CD4-positive, CD25-positive, alpha-beta regulatory T cell (primary cell): ENCODE measurements around the gene C1orf174. TPM values are rescaled to one million over a fixed set of nuclear protein-coding genes. Genes with fewer than 3 reads are reported as not detected.

Experiments used
- ATAC-seq, 2 donors: fragments of 150-1000 bp; cut with Tn5 transposase; one replicate each; pipeline ENCODE4 v1.10.0; 2021; ENCODE audit warnings: low read depth in 2 of 2, moderate number of reproducible peaks in 2 of 2, moderate library complexity in 1 of 2
- DNase-seq, 3 donors: peaks; one replicate each; pipeline versions ENCODE4 v3.0.0 to v3.0.0-alpha.2; 2012 to 2022; ENCODE audit warnings: mixed read lengths in 1 of 3
- H3K27ac ChIP-seq: one replicate; pipeline ENCODE4 v1.7.0; 2013; ENCODE audit warnings: mild to moderate bottlenecking, low read length; ENCODE audit not compliant: insufficient read depth, poor library complexity, severe bottlenecking
- H3K27me3 ChIP-seq: one replicate; pipeline ENCODE4 v1.7.0; 2013; ENCODE audit warnings: low read length; ENCODE audit not compliant: control insufficient read depth, insufficient read depth
- H3K36me3 ChIP-seq: one replicate; pipeline ENCODE4 v1.7.0; 2013; ENCODE audit warnings: mild to moderate bottlenecking, low read length, moderate library complexity; ENCODE audit not compliant: control insufficient read depth, insufficient read depth
- H3K4me1 ChIP-seq: 2 replicates; pipeline ENCODE4 v1.7.0; 2013; ENCODE audit warnings: mild to moderate bottlenecking, low read length; ENCODE audit not compliant: insufficient read depth, control insufficient read depth, poor library complexity, severe bottlenecking
- H3K4me3 ChIP-seq: one replicate; pipeline ENCODE4 v1.7.0; 2013; ENCODE audit warnings: low read depth, mild to moderate bottlenecking, low read length, moderate library complexity
- H3K9me3 ChIP-seq, 2 experiments: 1 replicate in 1 of 2; 2 replicates in 1 of 2; pipeline ENCODE4 v1.7.0; 2013; ENCODE audit warnings: low read length in 2 of 2, mild to moderate bottlenecking in 1 of 2, moderate library complexity in 1 of 2; ENCODE audit not compliant: control insufficient read depth in 2 of 2
- H3K27ac Mint-ChIP-seq, 3 donors: one replicate each; pipeline ENCODE4 v1.8.0; 2020 to 2022; ENCODE audit warnings: mild to moderate bottlenecking in 3 of 3, mixed read lengths in 3 of 3, moderate library complexity in 2 of 3
- H3K27me3 Mint-ChIP-seq: one replicate; pipeline ENCODE4 v1.8.0; 2022; ENCODE audit warnings: mild to moderate bottlenecking, mixed read lengths
- H3K36me3 Mint-ChIP-seq: one replicate; pipeline ENCODE4 v1.8.0; 2020; ENCODE audit warnings: mixed read lengths
- H3K4me1 Mint-ChIP-seq, 4 donors: one replicate each; pipeline ENCODE4 v1.8.0; 2020 to 2022; ENCODE audit warnings: mixed read lengths in 4 of 4, mild to moderate bottlenecking in 1 of 4
- H3K4me3 Mint-ChIP-seq, 4 donors: one replicate each; pipeline ENCODE4 v1.8.0; 2020 to 2022; ENCODE audit warnings: mild to moderate bottlenecking in 4 of 4, mixed read lengths in 4 of 4, moderate library complexity in 3 of 4
- H3K9me3 Mint-ChIP-seq, 7 donors: one replicate each; pipeline ENCODE4 v1.8.0; 2020 to 2022; ENCODE audit warnings: mixed read lengths in 7 of 7, mild to moderate bottlenecking in 3 of 7, moderate library complexity in 2 of 7
- polyA plus RNA-seq, 4 donors: library from polyadenylated mRNA; unstranded; fragments of 300-500 nt; fragmentation: Illumina TruSeq; gene quantifications; one replicate each; pipeline ENCODE4 v1.2.3, GENCODE V29; 2021
- total RNA-seq: library from RNA; stranded (reverse); gene quantifications from one replicate; pipeline ENCODE4 v1.2.3, GENCODE V29; 2022

C1orf174 gene
- total and polyA plus RNA-seq, 5 donors from 2014 or later, result 15.4 to 33.3 (median 26.3) TPM

- Mint-ChIP-seq H3K27ac (no peak overlapping the region), H3K36me3 (no peaks in the 10 kb centered on the region), H3K9me3 (peaks cover 0 to 3% (median 0%) of the 10 kb centered on the region in 7 donors), H3K4me1 (peaks cover 0 to 16% (median 5%) of the 10 kb centered on the region in 4 donors), H3K4me3 (no peak overlapping the region), H3K27me3 (peaks cover 5% of the 10 kb centered on the region)
- Histone ChIP-seq H3K27ac (no peak overlapping the region), H3K4me1 (no peaks in the 10 kb centered on the region), H3K9me3 (no peaks in the 10 kb centered on the region), H3K4me3 (no peak overlapping the region), H3K36me3 (no peaks in the 10 kb centered on the region), H3K27me3 (no peaks in the 10 kb centered on the region)
- ATAC-seq, result no peak
- DNase-seq, result no peak
These were observed 30.4 kb upstream of the C1orf174 start for GRCh38 chr1:3930301-3931006.

- H3K9me3 ChIP-seq, result no peaks in the 10 kb centered on the region
- Mint-ChIP-seq H3K4me3 (no peak overlapping the region), H3K27ac (no peak overlapping the region), H3K9me3 (peaks cover 0 to 3% (median 0%) of the 10 kb centered on the region in 7 donors), H3K27me3 (peaks cover 5% of the 10 kb centered on the region), H3K36me3 (no peaks in the 10 kb centered on the region), H3K4me1 (peaks cover 0 to 16% (median 5%) of the 10 kb centered on the region in 4 donors)
- H3K27ac ChIP-seq, result no peak overlapping the region
- H3K4me1 ChIP-seq, result no peaks in the 10 kb centered on the region
- H3K27me3 ChIP-seq, result no peaks in the 10 kb centered on the region
- H3K36me3 ChIP-seq, result no peaks in the 10 kb centered on the region
- DNase-seq, result no peak
- no peak overlapping the region for H3K4me3 ChIP-seq
- ATAC-seq, result no peak
These were observed 29.1 kb upstream of the C1orf174 start for GRCh38 chr1:3929126-3929525.

GRCh38 chr1:3928586-3928985 is 28.5 kb upstream of the C1orf174 start:
- Histone ChIP-seq H3K4me3 (no peak overlapping the region), H3K9me3 (no peaks in the 10 kb centered on the region), H3K36me3 (no peaks in the 10 kb centered on the region), H3K4me1 (no peaks in the 10 kb centered on the region), H3K27ac (no peak overlapping the region), H3K27me3 (no peaks in the 10 kb centered on the region)
- Mint-ChIP-seq H3K4me3 (no peak overlapping the region), H3K27me3 (peaks cover 5% of the 10 kb centered on the region), H3K27ac (no peak overlapping the region), H3K36me3 (no peaks in the 10 kb centered on the region), H3K4me1 (peaks cover 0 to 16% (median 5%) of the 10 kb centered on the region in 4 donors), H3K9me3 (peaks cover 0 to 3% (median 0%) of the 10 kb centered on the region in 7 donors)
- DNase-seq, result no peak
- ATAC-seq, result no peak

- Mint-ChIP-seq H3K27ac (no peak overlapping the region), H3K36me3 (no peaks in the 10 kb centered on the region), H3K4me3 (no peak overlapping the region)
These were observed 26.9 kb upstream of the C1orf174 start for GRCh38 chr1:3926956-3927355.

GRCh38 chr1:3925762-3926161 is 25.7 kb upstream of the C1orf174 start:
- Histone ChIP-seq H3K36me3 (no peaks in the 10 kb centered on the region), H3K27ac (no peak overlapping the region), H3K27me3 (no peaks in the 10 kb centered on the region), H3K4me1 (no peaks in the 10 kb centered on the region), H3K4me3 (no peak overlapping the region), H3K9me3 (no peaks in the 10 kb centered on the region)
- no peak overlapping the region for H3K27ac Mint-ChIP-seq
- no peaks in the 10 kb centered on the region for H3K36me3 Mint-ChIP-seq
- no peak for DNase-seq
- ATAC-seq, result no peak
- H3K4me1 Mint-ChIP-seq, result peaks cover 5 to 16% (median 10%) of the 10 kb centered on the region in 4 donors
- no peak overlapping the region for H3K4me3 Mint-ChIP-seq
- H3K27me3 Mint-ChIP-seq, result peaks cover 5% of the 10 kb centered on the region
- H3K9me3 Mint-ChIP-seq, result peaks cover 0 to 3% (median 0%) of the 10 kb centered on the region in 7 donors

More at GRCh38 chr1:3926956-3927355, 26.9 kb upstream of the C1orf174 start:
- ATAC-seq (no peak), DNase-seq (no peak)
- peaks cover 3 to 16% (median 8%) of the 10 kb centered on the region in 4 donors for H3K4me1 Mint-ChIP-seq
- no peaks in the 10 kb centered on the region for H3K36me3 ChIP-seq
- peaks cover 0 to 3% (median 0%) of the 10 kb centered on the region in 7 donors for H3K9me3 Mint-ChIP-seq
- no peak overlapping the region for H3K27ac ChIP-seq
- peaks cover 5% of the 10 kb centered on the region for H3K27me3 Mint-ChIP-seq
- no peaks in the 10 kb centered on the region for H3K27me3 ChIP-seq
- no peaks in the 10 kb centered on the region for H3K4me1 ChIP-seq
- no peaks in the 10 kb centered on the region for H3K9me3 ChIP-seq
- no peak overlapping the region for H3K4me3 ChIP-seq

- H3K4me1 ChIP-seq, result no peaks in the 10 kb centered on the region
- H3K27ac ChIP-seq, result no peak overlapping the region
- peaks cover 5% of the 10 kb centered on the region for H3K27me3 Mint-ChIP-seq
- H3K27ac Mint-ChIP-seq, result no peak overlapping the region
- DNase-seq (no peak), ATAC-seq (no peak)
- H3K36me3 Mint-ChIP-seq, result no peaks in the 10 kb centered on the region
- peaks cover 5 to 14% (median 9%) of the 10 kb centered on the region in 4 donors for H3K4me1 Mint-ChIP-seq
- peaks cover 0 to 2% (median 0%) of the 10 kb centered on the region in 7 donors for H3K9me3 Mint-ChIP-seq
- H3K36me3 ChIP-seq, result no peaks in the 10 kb centered on the region
- no peaks in the 10 kb centered on the region for H3K27me3 ChIP-seq
- H3K4me3 Mint-ChIP-seq, result no peak overlapping the region
- H3K4me3 ChIP-seq, result no peak overlapping the region
- H3K9me3 ChIP-seq, result no peaks in the 10 kb centered on the region
These were observed 25.2 kb upstream of the C1orf174 start for GRCh38 chr1:3925256-3925655.

- no peaks in the 10 kb centered on the region for H3K36me3 Mint-ChIP-seq
- no peak overlapping the region for H3K27ac ChIP-seq
- H3K4me3 ChIP-seq, result no peak overlapping the region
- peaks cover 5% of the 10 kb centered on the region for H3K27me3 Mint-ChIP-seq
- no peaks in the 10 kb centered on the region for H3K4me1 ChIP-seq
- ATAC-seq (no peak), DNase-seq (no peak)
- no peak overlapping the region for H3K27ac Mint-ChIP-seq
- H3K36me3 ChIP-seq, result no peaks in the 10 kb centered on the region
- no peaks in the 10 kb centered on the region for H3K9me3 Mint-ChIP-seq
- H3K27me3 ChIP-seq, result no peaks in the 10 kb centered on the region
- H3K4me3 Mint-ChIP-seq, result no peak overlapping the region
- peaks cover 5 to 11% (median 8%) of the 10 kb centered on the region in 4 donors for H3K4me1 Mint-ChIP-seq
- H3K9me3 ChIP-seq, result no peaks in the 10 kb centered on the region
These were observed 24.8 kb upstream of the C1orf174 start for GRCh38 chr1:3924825-3925220.
